Measurements from ENCODE around the gene SERPINA12. TPM values are rescaled to one million over a fixed set of nuclear protein-coding genes. Genes with fewer than 3 reads are reported as not detected.

Gene SERPINA12
- total RNA-seq, 1 experiment from 2014 or later: not detected

GRCh38 chr14:94451091-94451771 lies 58.0 kb downstream of the SERPINA12 start:
- no peak overlapping the region for H3K27ac ChIP-seq (ENCODE audit: low read depth, low read length)
- H3K4me1 ChIP-seq (ENCODE audit: control insufficient read depth in 1 of 2, insufficient read depth in 2 of 2, low read length in 2 of 2): no peaks in the 10 kb centered on the region
- ChIA-PET RAD21 (ENCODE audit: low non-redundant PET in 1 of 2, low total read pairs in 2 of 2, uncharacterized antibody in 2 of 2, unreplicated experiment in 2 of 2) (no interaction called here), CTCF (no interaction called here), POLR2A (no interaction called here)
- H3K36me3 ChIP-seq (ENCODE audit: control insufficient read depth in 1 of 2, insufficient read depth in 2 of 2, low read length in 2 of 2): no peaks in the 10 kb centered on the region
- no peaks in the 10 kb centered on the region for H3K79me2 ChIP-seq (ENCODE audit: insufficient read depth, low read length)
- ATAC-seq (no peak), DNase-seq (ENCODE audit: low read depth, low spot score) (no peak)
- H3K9me3 ChIP-seq (ENCODE audit: control insufficient read depth in 1 of 2, insufficient read depth in 1 of 2, low read depth in 1 of 2, low read length in 2 of 2): no peaks in the 10 kb centered on the region
- no TSS peak for BruUV-seq (replicated peaks)
- H3K9me2 ChIP-seq (ENCODE audit: insufficient read depth): no peaks in the 10 kb centered on the region
- H3K9ac ChIP-seq (ENCODE audit: low read length): no peak overlapping the region
- intact Hi-C loops (cut with micrococcal nuclease): no loop called here
- H3K27me3 ChIP-seq (ENCODE audit: insufficient read depth, low read length): peaks cover 69% of the 10 kb centered on the region
- no peak overlapping the region for H3K4me2 ChIP-seq (ENCODE audit: low read length)
- H4K20me1 ChIP-seq (ENCODE audit: insufficient read depth): no peaks in the 10 kb centered on the region
- TF ChIP-seq FOSL1 (IDR thresholded peaks at IDR 0.05; ENCODE audit: low read depth): no peak
- TF ChIP-seq CBX3 (IDR thresholded peaks at IDR 0.05; ENCODE audit: low read depth): no peak
- TF ChIP-seq ELF1 (IDR thresholded peaks at IDR 0.05; ENCODE audit: borderline replicate concordance, low read depth): no peak
- TF ChIP-seq YY1 (IDR thresholded peaks at IDR 0.05; ENCODE audit: extremely low read depth, insufficient replicate concordance, low read depth, low read length): no peak
- TF ChIP-seq EZH2phosphoT487 (IDR thresholded peaks at IDR 0.05; ENCODE audit: borderline replicate concordance): no peak
- TF ChIP-seq TCF7L2 (IDR thresholded peaks at IDR 0.05; ENCODE audit: borderline replicate concordance, extremely low read depth, insufficient read depth, insufficient read length): no peak
- no peak for TF ChIP-seq ZFX (IDR thresholded peaks at IDR 0.05)
- TF ChIP-seq POLR2A (IDR thresholded peaks at IDR 0.05; ENCODE audit: borderline replicate concordance, extremely low read depth, insufficient read depth, insufficient read length): no peak
- no peak for TF ChIP-seq REST (IDR thresholded peaks at IDR 0.05; ENCODE audit: low read depth)
- no peak for TF ChIP-seq EZH2 (IDR thresholded peaks at IDR 0.05)
- H3K4me3 ChIP-seq (replicated peaks in 1 of 2; ENCODE audit: low read depth in 1 of 2, low read length in 2 of 2): no peak overlapping the region
- H2AFZ ChIP-seq (ENCODE audit: low read depth, low read length, poor library complexity, severe bottlenecking): no peak overlapping the region

All from HCT116 (cell line).